Measurements from ENCODE around the gene GLCCI1.

GRCh38 chr7:8085420-8085819 is 116.8 kb downstream of the GLCCI1 start:
- TF ChIP-seq EZH2phosphoT487 (conservative IDR thresholded peaks at IDR 0.05; ENCODE audit: low read length): no peak
- TF ChIP-seq CTCF (IDR thresholded peaks at IDR 0.05; ENCODE audit: insufficient read depth, low read length, poor library complexity, severe bottlenecking): no peak
